Fibroblast of villous mesenchyme (primary cell): Measurements from ENCODE around the gene DPYSL4. TPM values are rescaled to one million over a fixed set of nuclear protein-coding genes. Genes with fewer than 3 reads are reported as not detected.

Experiments used
- DNase-seq: peaks from one replicate; pipeline ENCODE4 v3.0.0-alpha.2; 2010; ENCODE audit warnings: low read depth
- H3K4me3 ChIP-seq: 2 replicates; pipeline ENCODE4 v1.5.1; 2011; ENCODE audit warnings: low read depth, mild to moderate bottlenecking, low read length
- CTCF ChIP-seq: IDR thresholded peaks from 2 replicates; pipeline ENCODE4 v1.5.1; 2012; ENCODE audit warnings: low read depth, mild to moderate bottlenecking, low read length; ENCODE audit not compliant: insufficient read depth
- total RNA-seq: library from RNA; depleted of rRNA; stranded (reverse); fragments of >200 nt; gene quantifications from 2 replicates; pipeline ENCODE4 v1.2.3, GENCODE V29; 2012

The DPYSL4 gene
- total RNA-seq, 1 donor = 0.86 TPM

- H3K4me3 ChIP-seq = no peak overlapping the region
- TF ChIP-seq CTCF = no peak
- DNase-seq = no peak
Observed at GRCh38 chr10:132176623-132177500, 9.9 kb upstream of the DPYSL4 start.

GRCh38 chr10:132178046-132178445 lies 8.7 kb upstream of the DPYSL4 start:
- no peak for TF ChIP-seq CTCF
- no peak for DNase-seq
- no peak overlapping the region for H3K4me3 ChIP-seq

- no peak overlapping the region for H3K4me3 ChIP-seq
- TF ChIP-seq CTCF = no peak
- DNase-seq = no peak
Observed at GRCh38 chr10:132178672-132179545, 7.8 kb upstream of the DPYSL4 start.

GRCh38 chr10:132179551-132180392 lies 7.0 kb upstream of the DPYSL4 start:
- no peak overlapping the region for H3K4me3 ChIP-seq
- no peak for TF ChIP-seq CTCF
- DNase-seq = no peak

- DNase-seq = no peak
- no peak for TF ChIP-seq CTCF
- no peak overlapping the region for H3K4me3 ChIP-seq
Observed at GRCh38 chr10:132180736-132181135, 6.0 kb upstream of the DPYSL4 start.

GRCh38 chr10:132181691-132182425 lies 4.9 kb upstream of the DPYSL4 start:
- TF ChIP-seq CTCF = no peak
- DNase-seq = no peak
- H3K4me3 ChIP-seq = no peak overlapping the region
